GM18861 (cell line): ENCODE data around the gene PRX.
"Not testable (repeated sequence)": the region's sequence is repeated elsewhere in the genome, so short reads cannot be mapped to it uniquely, and the experiment has no call there.

Experiments
- ATAC-seq: cut with Tn5 transposase; IDR thresholded peaks from one replicate; pipeline ENCODE4 v1.9.1; 2021; ENCODE audit not compliant: unreplicated experiment

The PRX gene

DNA sequence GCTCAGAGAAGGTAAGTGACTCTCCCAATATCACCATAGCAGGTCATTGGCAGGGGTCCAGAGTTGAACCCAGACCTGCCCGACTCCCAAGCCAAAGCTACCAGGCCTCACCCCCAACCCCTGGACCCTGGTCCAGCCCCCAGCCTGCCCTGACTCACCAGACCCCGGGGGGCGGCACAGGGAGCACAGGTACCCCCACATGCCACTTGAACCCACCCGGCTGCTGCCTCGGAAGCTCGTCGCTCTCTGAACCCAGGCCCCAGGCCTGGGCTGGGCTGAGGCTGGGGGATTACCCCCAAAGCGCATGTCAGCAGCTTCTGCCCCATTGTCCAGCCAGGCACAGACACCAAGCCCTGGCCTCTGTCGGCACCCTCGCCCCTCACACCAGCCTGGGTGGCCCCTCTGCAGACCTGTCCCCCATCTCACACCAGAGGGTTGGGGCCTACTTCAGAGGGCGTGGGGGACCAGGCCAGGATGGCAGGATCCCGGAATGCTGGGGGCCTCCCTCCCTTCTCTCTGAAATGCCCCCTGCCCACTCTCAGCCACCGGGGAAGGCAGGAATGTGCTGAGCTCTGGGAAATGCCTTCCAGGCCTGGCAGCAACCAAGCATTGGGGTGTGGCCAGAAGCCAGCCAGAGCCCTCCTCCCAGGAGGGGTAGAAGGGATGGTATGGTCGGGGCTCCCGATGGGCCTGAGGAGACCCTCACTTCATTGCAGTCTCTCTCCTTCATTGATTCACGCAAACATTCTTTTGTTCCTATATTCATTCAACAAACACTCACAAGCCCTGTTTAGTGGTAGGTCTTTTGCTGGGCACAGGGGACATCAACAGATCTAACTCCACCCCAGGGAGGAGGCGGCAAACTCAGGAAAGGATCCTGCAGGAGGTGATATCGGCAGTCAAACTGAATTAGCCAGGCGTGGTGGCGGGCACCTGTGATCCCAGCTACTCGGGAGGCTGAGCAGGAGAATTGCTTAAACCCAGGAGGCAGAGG is 1.7 kb upstream of the PRX start:
- no peak for ATAC-seq

DNA sequence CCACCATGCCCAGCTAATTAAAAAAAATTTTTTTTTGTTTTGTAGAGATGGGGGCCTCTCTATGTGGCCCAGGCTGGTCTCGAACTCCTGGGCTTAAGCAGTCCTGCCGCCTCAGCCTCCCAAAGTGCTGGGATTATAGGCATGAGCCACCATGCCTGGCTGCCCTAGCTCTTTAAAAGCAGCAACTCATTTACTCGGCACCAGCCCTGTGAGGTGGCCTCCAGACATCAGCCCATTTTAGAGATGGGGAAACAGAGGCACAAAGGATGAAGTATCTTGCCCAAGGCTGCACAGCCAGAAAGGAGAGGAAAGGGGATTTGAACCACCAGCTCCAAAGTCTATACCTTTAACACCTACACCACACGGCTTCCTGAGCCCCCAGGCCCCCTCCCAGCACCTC is 312 bp downstream of the PRX start:
- no peak for ATAC-seq

DNA sequence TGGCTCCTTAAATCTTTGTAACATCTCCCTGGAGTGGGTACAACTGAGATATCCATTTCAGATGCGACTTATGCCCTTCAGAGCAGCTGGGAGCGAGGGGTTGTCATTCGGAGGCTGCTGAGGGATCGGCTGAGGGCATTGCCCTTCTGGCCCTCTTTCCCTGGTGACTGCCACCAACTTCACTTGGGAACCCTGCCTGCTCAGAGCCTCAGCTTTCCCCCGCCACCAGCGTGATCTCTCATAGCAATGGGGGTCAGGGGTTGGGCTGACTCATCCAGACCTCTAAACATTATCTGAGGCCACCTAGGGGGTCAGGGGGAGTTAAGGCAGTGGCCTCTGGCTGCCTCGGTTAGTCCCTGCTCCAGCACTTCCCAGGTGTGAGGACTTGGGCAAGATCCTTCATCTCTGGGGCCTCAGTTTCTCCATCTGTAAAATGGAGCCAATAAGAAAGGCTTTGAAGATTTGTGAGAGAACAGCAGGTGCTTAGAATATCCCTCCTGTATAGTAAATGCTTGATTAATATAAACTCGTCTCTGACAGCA is 1.1 kb downstream of the PRX start:
- ATAC-seq = no peak

DNA sequence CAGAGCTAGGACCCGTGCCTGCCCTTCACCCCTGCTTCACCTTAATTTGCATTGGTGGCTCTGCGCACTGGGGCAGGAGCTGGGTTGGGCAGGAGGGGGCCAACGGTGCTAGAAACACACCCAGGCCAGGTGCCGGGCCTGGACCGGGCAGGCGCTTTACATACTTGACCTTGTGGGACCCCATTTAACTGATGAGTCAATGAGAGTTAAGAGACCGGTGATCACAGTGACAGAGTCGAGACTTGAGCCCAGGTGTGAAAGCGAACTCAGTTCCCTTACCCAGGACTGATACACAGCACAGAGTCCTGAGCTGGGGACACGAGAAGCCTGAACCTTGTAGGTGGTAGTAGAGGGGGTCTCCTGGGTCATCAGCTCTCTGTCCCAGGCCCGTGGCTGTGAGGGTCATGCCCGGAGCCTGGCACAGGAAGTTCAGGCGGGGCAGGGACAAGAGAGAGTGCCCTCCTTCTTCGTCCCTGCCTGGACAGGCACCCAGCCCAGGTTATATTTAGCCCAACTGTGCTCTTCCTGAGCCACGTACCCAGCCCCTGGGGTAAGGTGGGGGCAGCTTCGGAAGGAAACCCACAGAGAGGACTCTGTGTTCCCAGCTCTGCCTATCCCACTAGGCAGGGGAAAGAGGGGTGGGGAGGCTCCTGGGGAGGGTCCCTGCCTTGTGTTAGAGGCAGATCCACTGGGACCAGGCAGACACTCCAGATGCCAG is 1.9 kb downstream of the PRX start:
- ATAC-seq = no peak

DNA sequence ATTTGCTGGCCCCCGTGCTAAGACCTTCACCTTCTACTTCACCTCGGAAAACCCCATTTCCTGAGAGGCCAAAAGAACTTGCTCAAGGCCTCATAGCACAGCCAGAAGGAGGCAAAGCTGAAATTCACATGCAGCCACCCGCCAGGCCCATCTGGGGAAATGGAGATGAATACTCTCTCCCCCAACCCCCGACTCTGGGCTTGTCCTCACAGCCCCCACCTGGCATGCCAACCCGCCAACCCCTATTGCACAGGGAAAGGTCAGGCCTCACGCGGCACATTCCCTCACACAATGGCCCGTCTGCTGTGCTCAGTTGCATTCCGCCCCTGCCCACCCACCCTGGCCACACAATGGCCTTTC is 3.2 kb downstream of the PRX start:
- ATAC-seq = no peak

DNA sequence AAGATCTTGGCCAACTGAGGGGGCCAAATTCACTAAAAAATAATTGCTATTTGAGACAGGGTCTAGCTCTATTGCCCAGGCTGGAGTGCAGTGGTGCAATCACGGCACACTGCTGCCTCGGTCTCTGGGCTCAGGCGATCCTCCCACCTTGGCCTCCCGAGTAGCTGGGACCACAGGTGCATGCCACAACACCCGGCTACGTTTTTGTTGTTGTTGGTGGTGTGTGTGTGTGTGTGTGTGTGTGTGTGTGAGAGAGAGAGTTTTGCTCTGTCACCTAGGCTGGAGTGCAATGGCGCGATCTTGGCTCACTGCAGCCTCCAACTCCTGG is 4.6 kb downstream of the PRX start:
- not testable (repeated sequence) for ATAC-seq

DNA sequence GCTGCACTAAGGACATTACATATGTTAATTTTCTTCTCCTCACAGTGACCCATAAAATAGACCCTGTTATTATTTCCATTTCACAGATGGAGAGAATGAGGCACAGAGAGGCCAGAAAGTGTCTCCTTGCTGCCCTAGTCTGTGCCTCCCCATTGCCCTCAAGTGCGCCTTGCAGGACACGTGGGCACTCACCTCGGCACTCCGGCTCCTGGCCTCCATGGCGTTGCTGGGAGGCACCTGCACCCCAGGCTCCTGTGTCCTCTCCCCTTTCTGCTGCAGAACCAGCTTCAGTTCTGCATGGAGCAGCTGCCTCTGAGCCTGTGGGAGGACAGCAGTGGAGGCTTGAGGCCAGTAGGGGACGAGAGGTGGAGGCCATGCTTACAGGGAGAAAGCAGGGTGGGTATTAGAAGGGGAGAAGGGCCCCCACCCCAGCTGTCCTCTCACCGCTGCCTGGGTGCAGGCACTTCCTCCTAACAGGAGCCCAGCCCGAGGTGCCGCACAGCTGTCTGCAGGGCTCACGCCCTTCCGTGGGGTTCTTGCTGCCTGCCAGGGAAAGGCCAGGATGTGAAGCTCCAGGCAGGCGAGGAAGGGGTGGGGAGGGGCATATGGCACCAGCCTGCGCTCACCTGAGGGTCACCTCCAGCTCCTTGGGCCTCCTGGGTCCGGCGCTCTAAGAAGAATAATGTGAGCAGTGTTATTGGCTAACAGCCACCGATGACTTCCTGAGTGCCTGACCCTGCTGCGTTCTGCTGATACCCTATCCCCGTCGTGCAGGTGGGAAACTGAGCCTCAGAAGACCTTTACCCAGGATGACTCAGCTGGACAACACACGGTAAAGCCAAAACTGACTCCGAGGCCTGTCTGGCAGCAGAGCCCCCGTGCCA is 5.2 kb downstream of the PRX start:
- no peak for ATAC-seq

DNA sequence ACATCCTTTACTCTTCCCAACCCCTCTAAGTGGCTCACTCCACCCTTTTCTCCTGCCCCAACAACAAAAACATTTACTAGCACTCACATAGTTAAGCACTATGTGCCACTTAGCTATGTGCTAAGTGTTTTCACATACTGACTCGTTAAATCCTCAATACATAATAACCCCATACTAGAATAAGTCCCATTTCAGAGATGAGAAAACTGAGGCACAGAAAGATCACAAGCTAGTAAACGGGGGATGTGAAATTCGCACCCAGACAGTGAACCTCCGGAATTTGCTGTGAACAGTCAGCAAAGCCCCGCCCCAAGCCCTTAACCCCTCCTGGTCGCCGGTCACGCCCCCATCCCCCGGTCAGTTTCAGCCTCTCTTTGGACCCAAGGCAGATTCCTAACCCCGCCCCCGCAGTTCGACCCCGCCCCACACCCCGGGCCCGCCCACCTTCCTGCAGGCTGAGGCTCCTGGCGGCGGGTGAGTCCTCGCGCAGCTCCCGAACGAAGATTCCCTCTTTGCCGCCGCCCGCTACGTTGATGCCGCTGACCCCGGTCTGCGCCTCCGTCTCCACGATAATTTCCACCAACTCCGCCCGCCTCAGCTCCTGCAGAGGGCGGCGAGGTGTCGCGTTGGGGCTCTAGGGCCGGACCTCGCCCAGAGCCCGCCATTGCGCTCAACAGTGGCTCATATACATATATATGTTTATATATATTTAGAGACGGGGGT is 9.8 kb downstream of the PRX start:
- no peak for ATAC-seq

DNA sequence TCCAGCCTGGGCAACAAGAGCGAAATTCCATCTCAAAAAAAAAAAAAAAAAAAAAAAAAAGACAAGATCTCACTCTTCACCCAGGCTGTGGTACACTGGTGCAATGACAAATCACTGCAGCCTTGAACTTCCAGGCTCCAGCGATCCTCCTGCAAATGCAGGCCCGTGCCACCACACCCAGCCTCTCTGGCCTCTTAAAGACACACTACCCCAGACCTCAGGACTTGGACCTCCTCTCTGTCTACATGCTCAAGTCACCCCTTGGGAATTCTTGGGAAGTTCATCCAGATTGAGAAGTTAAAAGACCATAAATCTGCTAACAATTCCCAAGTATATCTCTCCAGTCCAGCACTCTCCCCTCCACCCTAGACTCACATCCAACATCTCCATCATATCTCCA is 12.6 kb downstream of the PRX start:
- ATAC-seq = no peak

DNA sequence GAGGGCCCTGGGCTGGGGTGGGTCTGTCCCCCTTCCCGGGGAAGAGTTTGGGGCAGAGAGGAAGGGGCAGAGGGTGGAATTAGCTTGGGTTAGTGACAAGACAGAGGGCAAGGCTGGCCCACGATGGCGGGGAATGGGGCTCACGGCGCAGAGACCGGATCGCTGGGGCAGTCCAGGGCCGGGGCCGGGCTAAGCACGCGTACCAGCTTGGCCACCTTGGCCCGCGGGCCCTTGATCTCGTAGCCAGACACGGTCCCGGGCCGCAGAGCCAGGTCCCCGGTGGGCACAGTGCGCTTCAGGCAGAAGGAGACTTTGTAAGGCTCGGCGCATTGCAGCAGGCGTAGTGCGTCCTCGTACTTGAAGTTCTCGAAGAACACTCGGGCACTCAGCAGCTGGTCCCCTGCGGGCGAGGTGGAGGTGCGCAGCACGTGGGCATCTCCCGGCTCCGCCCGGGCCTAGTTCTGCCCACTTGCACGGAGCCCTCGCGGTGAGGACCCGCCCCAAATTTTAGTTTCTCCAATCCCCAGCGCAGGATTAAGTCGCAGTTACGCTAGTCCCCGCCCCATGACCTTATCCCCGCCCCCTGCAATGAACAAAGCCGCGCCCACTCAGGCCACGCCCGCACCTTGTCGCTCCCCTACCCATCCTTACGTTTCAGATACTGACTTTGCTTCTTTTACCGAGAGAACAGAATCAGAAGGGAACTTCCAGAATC is 14.6 kb downstream of the PRX start:
- ATAC-seq = no peak

DNA sequence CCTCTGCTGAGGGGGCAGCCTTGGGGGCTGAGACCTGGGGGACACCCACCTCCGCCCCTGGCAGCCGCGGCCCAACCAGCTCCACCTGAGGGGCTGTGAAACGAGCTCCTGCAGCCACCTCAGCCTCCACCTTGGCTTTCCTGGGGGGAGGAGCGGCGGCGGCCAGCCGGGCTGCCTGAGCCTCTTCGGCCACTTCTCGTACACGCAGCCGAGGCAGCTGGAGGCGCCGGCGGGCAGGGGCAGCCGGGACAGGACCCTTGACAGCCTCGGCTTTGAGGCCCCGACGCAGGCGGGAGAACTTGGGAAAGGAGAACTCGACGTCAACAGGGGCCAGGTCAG is 15.6 kb downstream of the PRX start:
- ATAC-seq = no peak

DNA sequence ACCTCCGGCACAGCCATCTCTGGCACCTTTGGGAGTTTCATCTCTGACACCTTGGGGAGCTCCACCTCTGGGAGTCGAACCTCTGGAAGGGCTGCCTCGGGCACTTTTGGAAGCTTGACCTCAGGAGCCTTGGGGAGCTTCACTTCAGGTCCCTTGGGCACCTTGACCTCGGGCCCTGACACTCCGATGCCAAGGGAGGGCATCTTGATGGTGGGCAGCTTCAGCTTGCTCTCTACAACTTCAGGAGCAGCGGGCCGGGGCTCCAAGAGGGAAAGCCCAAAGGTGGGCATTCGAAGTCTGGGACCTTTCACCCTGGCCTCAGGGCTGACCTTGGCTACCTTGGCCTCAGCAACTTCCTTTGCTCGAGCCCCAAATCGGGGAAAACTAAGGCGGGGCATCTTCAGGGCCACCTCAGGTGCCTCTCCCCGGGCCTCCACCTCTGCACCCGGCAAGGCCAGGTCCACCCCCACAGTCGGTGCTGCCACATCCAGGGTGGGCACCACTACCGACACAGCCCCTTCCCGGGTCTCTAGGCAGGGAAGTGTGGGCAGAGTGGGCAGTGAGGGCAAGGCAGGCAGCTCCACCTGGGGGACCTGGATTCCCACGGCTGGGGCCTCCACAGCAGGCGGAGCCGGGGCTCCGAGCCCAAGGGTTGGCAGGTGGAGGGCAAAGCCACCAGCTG is 16.2 kb downstream of the PRX start:
- ATAC-seq = no peak

DNA sequence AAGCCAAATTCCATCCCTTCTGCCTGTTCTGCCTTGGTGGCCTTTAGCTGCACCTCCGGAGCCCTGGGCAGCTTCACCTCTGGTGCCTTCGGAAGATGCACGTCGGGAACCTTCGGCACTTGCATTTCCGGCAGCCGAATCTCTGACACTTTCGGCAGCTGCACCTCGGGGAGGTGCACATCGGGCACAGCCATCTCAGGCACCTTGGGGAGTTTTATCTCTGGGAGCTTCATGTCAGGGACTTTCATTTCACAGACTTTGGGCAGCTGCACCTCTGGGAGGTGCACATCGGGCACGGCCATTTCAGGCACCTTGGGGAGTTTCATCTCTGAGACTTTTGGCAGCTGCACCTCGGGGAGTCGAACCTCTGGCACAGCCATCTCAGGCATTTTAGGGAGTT is 17.2 kb downstream of the PRX start:
- no peak for ATAC-seq

DNA sequence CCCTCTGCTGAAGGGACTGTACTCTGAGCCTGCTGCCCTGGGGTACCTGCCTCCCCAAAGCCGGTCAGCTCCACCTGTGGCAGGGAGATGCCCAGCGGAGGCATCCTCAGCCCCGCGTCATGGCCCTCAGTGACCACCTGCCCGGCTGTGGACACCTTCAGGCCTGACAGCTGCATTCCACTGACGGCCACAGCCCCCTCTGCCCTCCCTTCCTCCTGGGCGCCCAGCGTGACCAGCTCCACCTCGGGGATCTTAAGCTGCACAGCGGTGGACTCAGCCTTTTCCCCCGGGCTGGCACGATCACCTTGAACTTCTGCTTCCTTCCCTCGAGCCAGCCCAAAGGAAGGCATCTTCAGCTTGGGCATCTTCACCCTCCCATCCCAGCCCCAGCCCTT is 18.4 kb downstream of the PRX start:
- ATAC-seq = no peak

DNA sequence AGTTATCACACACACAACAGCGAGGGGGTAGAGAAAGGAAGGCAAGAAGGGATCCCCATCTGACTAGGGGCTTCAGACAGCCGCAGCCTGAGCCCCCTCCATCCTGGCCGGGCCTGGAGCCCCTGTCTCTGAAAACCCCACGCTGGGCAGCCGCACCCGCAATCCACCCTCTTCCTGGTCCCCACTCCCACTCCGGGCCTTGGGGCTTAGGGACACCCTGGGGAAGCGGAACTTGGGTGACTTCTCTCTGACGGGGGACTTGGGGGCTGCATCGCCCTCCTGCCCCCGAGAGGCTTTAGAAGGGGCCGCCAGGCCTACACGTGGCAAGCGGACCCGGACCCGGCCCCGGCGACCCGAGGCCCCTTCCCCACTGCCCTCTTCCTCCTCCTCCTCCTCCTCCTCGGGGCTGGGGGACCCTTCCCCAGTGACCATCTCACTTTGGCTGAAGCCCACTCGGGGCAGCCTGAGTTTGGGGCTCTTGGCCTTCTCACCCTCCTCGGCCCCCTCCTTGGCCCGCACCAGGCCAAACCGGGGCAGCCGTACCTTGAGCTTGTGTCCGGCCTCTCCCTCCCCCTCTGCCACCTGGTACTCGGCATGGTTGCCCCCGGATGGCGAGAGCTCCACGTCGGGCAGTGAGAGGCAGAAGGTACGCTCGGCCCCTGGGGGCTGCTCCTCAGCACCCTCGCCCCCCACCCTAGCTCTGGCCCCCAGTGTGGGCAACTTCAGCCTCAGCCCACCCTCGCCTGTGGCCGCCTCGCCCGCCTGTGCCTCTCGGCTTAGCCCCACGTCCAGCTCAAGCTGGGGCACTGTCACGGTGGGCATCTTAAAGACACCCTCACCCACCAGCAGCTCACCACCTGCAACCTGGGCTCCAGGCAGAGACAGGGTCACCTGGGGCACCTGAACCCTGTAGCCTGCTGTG is 19.0 kb downstream of the PRX start:
- ATAC-seq = no peak

DNA sequence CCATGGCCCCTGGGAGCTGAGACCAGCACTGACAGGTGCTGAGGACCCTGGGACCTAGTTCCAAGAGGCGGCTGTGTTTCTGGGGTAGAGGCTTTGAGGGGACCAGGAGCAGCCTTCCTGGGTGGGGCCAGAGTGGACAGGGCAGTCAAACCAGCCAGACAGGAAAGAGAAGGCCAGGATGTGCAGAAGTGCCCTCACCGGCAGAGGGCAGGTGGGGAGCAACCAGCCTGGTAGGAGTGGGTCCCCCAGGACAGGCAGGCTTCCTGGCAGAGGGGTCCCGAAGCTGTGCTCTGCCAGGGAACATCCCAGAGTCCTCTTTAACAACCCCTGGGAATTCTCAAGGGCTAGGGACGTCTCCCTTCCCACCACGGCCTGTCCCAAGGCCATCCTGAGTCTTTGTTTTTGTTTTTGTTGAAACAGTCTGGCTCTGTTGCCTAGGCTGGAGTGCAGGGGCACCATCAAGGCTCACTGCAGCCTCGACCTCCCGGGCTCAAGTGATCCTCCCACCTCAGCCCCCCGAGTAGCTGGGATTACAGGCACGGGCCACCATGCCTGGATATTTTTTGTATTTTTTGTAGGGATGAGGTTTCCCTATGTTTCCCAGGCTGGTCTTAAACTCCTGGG is 20.2 kb downstream of the PRX start:
- no peak for ATAC-seq

DNA sequence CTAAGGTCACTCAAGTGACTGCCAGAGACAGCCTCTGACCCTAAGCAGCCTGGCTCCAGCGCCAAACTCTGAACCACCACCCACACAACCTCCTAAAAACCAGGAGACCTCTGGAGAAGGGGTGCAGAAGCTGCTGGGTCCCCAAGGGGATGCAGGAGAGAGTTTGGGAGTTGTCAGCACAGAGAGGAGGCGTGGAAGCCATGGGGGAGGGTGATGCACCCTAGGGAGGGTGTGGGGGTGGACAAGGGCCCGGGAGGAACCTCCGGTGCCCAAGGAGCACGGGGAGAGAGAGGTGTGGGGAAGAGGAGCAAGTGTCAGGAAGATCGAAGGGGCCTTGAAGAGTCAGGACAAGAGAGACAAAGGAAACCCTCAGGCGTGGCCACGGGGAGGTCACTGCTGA is 21.1 kb downstream of the PRX start:
- no peak for ATAC-seq
